Pancreas (tissue), 10 donors: ENCODE measurements around the gene FBXO10. TPM values are rescaled to one million over a fixed set of nuclear protein-coding genes. Genes with fewer than 3 reads are reported as not detected.

ENCODE experiments used
- ATAC-seq, 4 donors: fragments of 200-7000 bp; cut with Tn5 transposase; one replicate each; pipeline versions ENCODE4 v1.8.0 to v1.9.1; 2020; ENCODE audit warnings: mild to moderate bottlenecking in 4 of 4, moderate library complexity in 4 of 4
- DNase-seq, 6 donors: peaks; one replicate each; pipeline ENCODE4 v3.0.0-alpha.2; 2020
- FAIRE-seq: peaks from 2 replicates; lab custom pipeline; 2012; peaks lifted over from hg19 to GRCh38; lab: Jason Lieb, UNC
- H3K27ac ChIP-seq, 4 donors: fragments of 200-600 bp; sonication (generic); 1 replicate in 3 of 4; 2 replicates in 1 of 4; pipeline versions ENCODE4 v1.5.0 to v1.8.0; 2020
- H3K27me3 ChIP-seq, 4 donors: fragments of 200-600 bp; one replicate each; pipeline ENCODE4 v1.8.0; 2021
- H3K36me3 ChIP-seq, 3 donors: fragments of 200-600 bp; sonication (generic) in 1 of 3; one replicate each; pipeline versions ENCODE4 v1.5.0 to v1.8.0; 2020 to 2021
- H3K4me1 ChIP-seq, 3 donors: fragments of 200-600 bp; one replicate each; pipeline ENCODE4 v1.8.0; 2021
- H3K4me3 ChIP-seq, 4 donors: fragments of 200-600 bp; sonication (generic) in 2 of 4; one replicate each; pipeline versions ENCODE4 v1.5.0 to v1.8.0; 2020 to 2021
- H3K9me3 ChIP-seq, 4 donors: fragments of 200-600 bp; one replicate each; pipeline ENCODE4 v1.8.0; 2021
- CTCF ChIP-seq, 4 donors: fragments of 200-600 bp; sonication (generic) in 3 of 4; IDR thresholded peaks; one replicate each; pipeline versions ENCODE4 v1.5.0 to v1.8.0; 2021; ENCODE audit warnings: antibody characterized with exemption in 4 of 4
- WGBS, 2 donors: extraction: QIAGEN DNeasy Blood & Tissue Kit; methylation state at CpG; one replicate each; pipeline ENCODE4 v1.1.7; 2013; 5-methylcytosine and 5-hydroxymethylcytosine counted together
- intact Hi-C, 3 donors: fragments of 100-400 bp; cut with DNase I; formaldehyde crosslinking; loops; one replicate each; pipeline versions ENCODE4 v1.11.1 to v1.14.2; 2022
- polyA plus RNA-seq, 2 donors: library from polyadenylated mRNA; stranded (reverse); fragments of 200-250 nt; gene quantifications; one replicate each; pipeline ENCODE4 v1.2.3, GENCODE V29; 2013
- total RNA-seq, 6 donors: library from RNA; stranded (reverse); fragmentation: NEBNext Ultra II Directional in 4 of 6; extraction: Animal tissue kit (Norgen Biotek cat#: 25700) in 4 of 6; gene quantifications; one replicate each; pipeline versions ENCODE4 v1.2.1 to v1.2.4, GENCODE V29; 2021 to 2023
- donor health status: healthy with polysubstance abuse.
- donor health status: DM: no; HTN: no; CAD: no; lungs with moderate emphysema.
- donor health status: DM: no; HTN: no; CAD: no.
- donor health status: control.
- donor health status: control.
- donor health status: Bipolar disorder and iron deficiency.
- donor health status: DM: yes; HTN: yes; CAD: no.
- donor health status: DM: no; HTN: no; CAD: no.
- donor health status: DM: no; HTN: no; CAD: no.
- donor health status: DM: yes; HTN: yes; CAD: no.

FBXO10 gene
- total and polyA plus RNA-seq, 8 donors: 3.9 to 7.9 (median 6.1) TPM

GRCh38 chr9:37541465-37541864, 34.7 kb downstream of the FBXO10 start:
- 97 to 98% methylated on average over 8 of the region's 8 CpGs for WGBS, 2 donors
- no peak for DNase-seq

GRCh38 chr9:37540634-37541033, 35.5 kb downstream of the FBXO10 start:
- intact Hi-C loops: no loop called here
- Histone ChIP-seq H3K36me3 (peaks cover 0 to 4% (median 0%) of the 10 kb centered on the region in 3 donors), H3K9me3 (no peaks in the 10 kb centered on the region), H3K4me1 (peaks cover 0 to 8% (median 0%) of the 10 kb centered on the region in 3 donors), H3K27ac (peak overlapping the region in 2 of 4 donors; percentile 17 to 18), H3K4me3 (no peak overlapping the region), H3K27me3 (no peaks in the 10 kb centered on the region)
- 19 to 30% methylated on average over 3 of the region's 3 CpGs for WGBS, 2 donors
- peak; percentile 66 to 80 (median 74) for DNase-seq
- peak; percentile 79 to 91 (median 90) for ATAC-seq
- FAIRE-seq: no peak
- TF ChIP-seq CTCF (IDR thresholded peaks at IDR 0.05): no peak

More at GRCh38 chr9:37541465-37541864, 34.7 kb downstream of the FBXO10 start:
- TF ChIP-seq CTCF (IDR thresholded peaks at IDR 0.05): no peak
- Histone ChIP-seq H3K4me3 (no peak overlapping the region), H3K27me3 (no peaks in the 10 kb centered on the region), H3K36me3 (peaks cover 0 to 4% (median 0%) of the 10 kb centered on the region in 3 donors), H3K4me1 (peaks cover 0 to 8% (median 0%) of the 10 kb centered on the region in 3 donors), H3K27ac (no peak overlapping the region), H3K9me3 (no peaks in the 10 kb centered on the region)
- ATAC-seq (no peak), FAIRE-seq (no peak)
- intact Hi-C loops: no loop called here

- ATAC-seq: no peak
- H3K27me3 ChIP-seq: no peaks in the 10 kb centered on the region
- peaks cover 0 to 8% (median 0%) of the 10 kb centered on the region in 3 donors for H3K4me1 ChIP-seq
- H3K4me3 ChIP-seq: no peak overlapping the region
- H3K36me3 ChIP-seq: peaks cover 0 to 4% (median 0%) of the 10 kb centered on the region in 3 donors
- no peak for DNase-seq
- no peaks in the 10 kb centered on the region for H3K9me3 ChIP-seq
- intact Hi-C loops: no loop called here
- no peak overlapping the region for H3K27ac ChIP-seq
- FAIRE-seq: no peak
- TF ChIP-seq CTCF (IDR thresholded peaks at IDR 0.05): no peak
Observed at GRCh38 chr9:37539634-37540033, 36.5 kb downstream of the FBXO10 start.

GRCh38 chr9:37538099-37538498, 38.1 kb downstream of the FBXO10 start:
- H3K27me3 ChIP-seq: no peaks in the 10 kb centered on the region
- DNase-seq: no peak
- no peak for TF ChIP-seq CTCF (IDR thresholded peaks at IDR 0.05)
- FAIRE-seq: no peak
- H3K27ac ChIP-seq: no peak overlapping the region
- intact Hi-C loops: no loop called here
- no peak overlapping the region for H3K4me3 ChIP-seq
- no peaks in the 10 kb centered on the region for H3K9me3 ChIP-seq
- no peak for ATAC-seq
- WGBS, 2 donors: 82 to 89% methylated on average over 7 of the region's 7 CpGs
- peaks cover 0 to 4% (median 0%) of the 10 kb centered on the region in 3 donors for H3K36me3 ChIP-seq
- H3K4me1 ChIP-seq: peaks cover 0 to 13% (median 7%) of the 10 kb centered on the region in 3 donors

GRCh38 chr9:37534901-37535300, 41.3 kb downstream of the FBXO10 start:
- peak overlapping the region in 2 of 4 donors; percentile 20 to 33 for H3K27ac ChIP-seq
- WGBS, 2 donors: 80% methylated on average over 10 of the region's 10 CpGs
- H3K27me3 ChIP-seq: no peaks in the 10 kb centered on the region
- intact Hi-C loops: no loop called here
- peaks cover 0 to 4% (median 0%) of the 10 kb centered on the region in 3 donors for H3K36me3 ChIP-seq
- no peak overlapping the region for H3K4me3 ChIP-seq
- TF ChIP-seq CTCF (IDR thresholded peaks at IDR 0.05): no peak
- no peak for ATAC-seq
- H3K9me3 ChIP-seq: no peaks in the 10 kb centered on the region
- no peak for FAIRE-seq
- peaks cover 0 to 7% (median 5%) of the 10 kb centered on the region in 3 donors for H3K4me1 ChIP-seq
- DNase-seq: no peak
